GM12878 (cell line): ENCODE results near the gene ARID3A. TPM values are rescaled to one million over a fixed set of nuclear protein-coding genes. Genes with fewer than 3 reads are reported as not detected.
A peak's percentile ranks its signal among the peaks of the same experiment; 100 is the strongest.

ENCODE experiments used
- ATAC-seq: fragments of 200-7000 bp; cut with Tn5 transposase; 3 replicates; pipeline ENCODE4 v1.9.1; 2020; ENCODE audit warnings: mild to moderate bottlenecking, moderate library complexity
- BruUV-seq: library from RNA; stranded (reverse); fragments of 400-500 nt; replicated peaks from 2 replicates; lab custom pipeline; 2021; lab: Mats Ljungman, UMichigan
- CTCF ChIA-PET: fragments of 300-600 bp; sonication (Branson Sonifier 250); formaldehyde crosslinking; extraction: SDS; loops from one replicate; lab custom pipeline; 2021; ENCODE audit warnings: inconsistent platforms; lab: Yijun Ruan, JAX
- POLR2A ChIA-PET: fragments of 350-600 bp; formaldehyde crosslinking; extraction: SDS; loops from one replicate; lab custom pipeline; 2021; ENCODE audit warnings: inconsistent platforms; lab: Charles Lee
- RAD21 ChIA-PET: fragments of 300-600 bp; sonication (Branson Sonifier 250); formaldehyde crosslinking; loops from one replicate; lab custom pipeline; 2023; ENCODE audit warnings: antibody characterized with exemption; ENCODE audit not compliant: unreplicated experiment; lab: Charles Lee
- SMC1A ChIA-PET: fragments of 300-600 bp; sonication (Branson Sonifier 250); formaldehyde crosslinking; loops from one replicate; lab custom pipeline; 2023; ENCODE audit not compliant: unreplicated experiment, uncharacterized antibody; lab: Charles Lee
- DNase-seq: peaks from one replicate; pipeline ENCODE4 v3.0.0-alpha.2; 2011; ENCODE audit warnings: low read depth, low spot score
- FAIRE-seq: peaks from 3 replicates; lab custom pipeline; 2011; peaks lifted over from hg19 to GRCh38; lab: Jason Lieb, UNC
- H2AFZ ChIP-seq: 2 replicates; pipeline ENCODE4 v1.6.0; 2011; ENCODE audit warnings: low read depth, low read length, control low read depth; ENCODE audit not compliant: control insufficient read depth
- H3K27ac ChIP-seq: 2 replicates; pipeline ENCODE4 v1.5.1; 2011; ENCODE audit warnings: control low read depth; ENCODE audit not compliant: control insufficient read depth, insufficient read depth
- H3K27me3 ChIP-seq, 2 experiments: replicated peaks in 1 of 2; 2 replicates each; pipeline versions ENCODE4 v1.6.0 to v1.6.1; 2011; ENCODE audit warnings: low read length in 1 of 2; ENCODE audit not compliant: control insufficient read depth in 2 of 2, insufficient read depth in 2 of 2
- H3K36me3 ChIP-seq, 2 experiments: 2 replicates each; pipeline ENCODE4 v1.5.1; 2011; ENCODE audit warnings: low read length in 1 of 2; ENCODE audit not compliant: control insufficient read depth in 2 of 2, insufficient read depth in 2 of 2
- H3K4me1 ChIP-seq: 2 replicates; pipeline ENCODE4 v1.6.1; 2011; ENCODE audit warnings: mild to moderate bottlenecking, low read length, moderate library complexity, mixed read lengths; ENCODE audit not compliant: control insufficient read depth, insufficient read depth
- H3K4me2 ChIP-seq: 2 replicates; pipeline ENCODE4 v1.6.0; 2011; ENCODE audit warnings: control low read depth; ENCODE audit not compliant: control insufficient read depth, insufficient read depth
- H3K4me3 ChIP-seq: fragments of 200-600 bp; sonication (generic); 2 replicates; pipeline ENCODE4 v1.5.1; 2016
- H3K79me2 ChIP-seq: 2 replicates; pipeline ENCODE4 v1.6.0; 2011; ENCODE audit warnings: low read length; ENCODE audit not compliant: control insufficient read depth, insufficient read depth
- H3K9ac ChIP-seq: 2 replicates; pipeline ENCODE4 v1.8.0; 2011; ENCODE audit warnings: low read length, control low read depth, mixed read lengths; ENCODE audit not compliant: control insufficient read depth, insufficient read depth
- H3K9me3 ChIP-seq: replicated peaks from 3 replicates; pipeline ENCODE4 v1.5.1; 2011; ENCODE audit warnings: mild to moderate bottlenecking, low read length; ENCODE audit not compliant: control insufficient read depth, insufficient read depth
- H4K20me1 ChIP-seq: 2 replicates; pipeline ENCODE4 v1.6.0; 2011; ENCODE audit not compliant: control insufficient read depth, insufficient read depth
- ATF3 ChIP-seq: IDR thresholded peaks from 2 replicates; pipeline ENCODE4 v1.6.1; 2011; ENCODE audit warnings: low read depth, mild to moderate bottlenecking, low read length, moderate library complexity, borderline replicate concordance; ENCODE audit errors: extremely low read depth
- BACH1 ChIP-seq: fragments of 450-650 bp; IDR thresholded peaks from 2 replicates; pipeline ENCODE4 v1.6.1; 2017; ENCODE audit warnings: mild to moderate bottlenecking, borderline replicate concordance
- BCL3 ChIP-seq: IDR thresholded peaks from 2 replicates; pipeline ENCODE4 v1.6.1; 2011; ENCODE audit warnings: borderline replicate concordance, low read depth, mild to moderate bottlenecking, moderate library complexity, low read length; ENCODE audit not compliant: insufficient read depth, poor library complexity, severe bottlenecking
- CBX5 ChIP-seq: sonication (generic); IDR thresholded peaks from 2 replicates; pipeline ENCODE4 v1.6.1; 2016; ENCODE audit warnings: low read depth, moderate library complexity, mild to moderate bottlenecking, inconsistent platforms
- CEBPB ChIP-seq, 2 experiments: fragments of 150-350 bp in 1 of 2; IDR thresholded peaks; 2 replicates each; pipeline ENCODE4 v1.6.1; 2012 to 2014; ENCODE audit warnings: low read depth in 2 of 2, low read length in 2 of 2, borderline replicate concordance in 1 of 2, inconsistent platforms in 1 of 2
- ELK1 ChIP-seq: IDR thresholded peaks from 2 replicates; pipeline ENCODE4 v1.6.1; 2012; ENCODE audit warnings: low read depth, low read length, improper control_type of control experiment
- EP300 ChIP-seq, 2 experiments: fragments of 150-350 bp in 1 of 2; IDR thresholded peaks; 2 replicates each; pipeline ENCODE4 v1.6.1; 2011 to 2012; ENCODE audit warnings: low read depth in 2 of 2, low read length in 2 of 2, borderline replicate concordance in 1 of 2, improper control_type of control experiment in 1 of 2, inconsistent platforms in 1 of 2; ENCODE audit not compliant: control insufficient read depth in 1 of 2
- EZH2 ChIP-seq: IDR thresholded peaks from 2 replicates; pipeline ENCODE4 v1.6.1; 2012; ENCODE audit warnings: low read depth, mild to moderate bottlenecking, control low read depth, inconsistent platforms, low read length, borderline replicate concordance; ENCODE audit not compliant: control insufficient read depth
- GABPA ChIP-seq: IDR thresholded peaks from 2 replicates; pipeline ENCODE4 v1.6.1; 2014; ENCODE audit warnings: antibody characterized with exemption, low read depth, mild to moderate bottlenecking, inconsistent platforms
- MTA2 ChIP-seq: fragments of 450-650 bp; IDR thresholded peaks from 2 replicates; pipeline ENCODE4 v1.6.1; 2016; ENCODE audit warnings: low read depth, mild to moderate bottlenecking, moderate library complexity
- PRDM15 ChIP-seq: fragments of 450-650 bp; formaldehyde crosslinking; IDR thresholded peaks from 2 replicates; pipeline ENCODE4 v1.4.0; 2020; ENCODE audit warnings: mild to moderate bottlenecking, moderate library complexity
- RELA ChIP-seq: fragments of 450-650 bp; IDR thresholded peaks from 2 replicates; pipeline ENCODE4 v1.8.0; 2014; ENCODE audit warnings: borderline replicate concordance; ENCODE audit not compliant: partially characterized antibody
- YBX1 ChIP-seq: fragments of 450-650 bp; IDR thresholded peaks from 2 replicates; pipeline ENCODE4 v1.6.1; 2016; ENCODE audit warnings: antibody characterized with exemption
- ZNF217 ChIP-seq: fragments of 450-650 bp; IDR thresholded peaks from 2 replicates; pipeline ENCODE4 v1.6.1; 2017; ENCODE audit warnings: antibody characterized with exemption, mild to moderate bottlenecking
- WGBS: methylation state at CpG from one replicate; pipeline ENCODE4 v1.1.6; 2016; ENCODE audit warnings: low lambda C conversion rate; ENCODE audit not compliant: insufficient replicate concordance, insufficient coverage; ENCODE audit errors: missing lambda C conversion rate; 5-methylcytosine and 5-hydroxymethylcytosine counted together
- in situ Hi-C: fragments of 300-500 bp; cut with MboI; formaldehyde crosslinking; loops from 9 replicates; pipeline ENCODE4 v1.14.3; 2018; ENCODE audit warnings: mixed read lengths
- intact Hi-C: fragments of 100-400 bp; cut with micrococcal nuclease; formaldehyde crosslinking; loops from one replicate; pipeline ENCODE4 v1.14.2; 2022; ENCODE audit not compliant: unreplicated experiment
- polyA plus RNA-seq, 11 experiments: library from polyadenylated mRNA; depleted of rRNA in 4 of 11; unstranded in 6 of 11; stranded (reverse) in 5 of 11; fragments of >200 nt; fragmentation: Nextera tagmentation in 4 of 11; fragmentation: Illumina TruSeq in 1 of 11; extraction: Ambion mirVana in 4 of 11; extraction: Trizol in 1 of 11; gene quantifications; 1 replicate in 1 of 11; 2 replicates in 10 of 11; pipeline versions ENCODE4 v1.2.1 to v1.2.3, GENCODE V29; 2011 to 2016; ENCODE audit warnings: inconsistent platforms in 2 of 11, missing spikeins in 2 of 11, low read depth in 1 of 11
- total RNA-seq, 4 experiments: library from RNA; depleted of rRNA in 3 of 4; stranded (reverse); fragments of >200 nt in 3 of 4; fragmentation: Illumina TruSeq in 1 of 4; extraction: Trizol in 1 of 4; gene quantifications; 2 replicates each; pipeline versions ENCODE4 v1.2.1 to v1.2.3, GENCODE V29; 2013 to 2021

ARID3A gene
- total and polyA plus RNA-seq, 10 of the 15 experiments (the other 5 are each of a cell fraction or from before 2014, with no cell fraction given): 0.76 to 70.0 (median 16.7) TPM

GRCh38 chr19:942133-942645 lies 16.4 kb downstream of the ARID3A start (continued):
- TF ChIP-seq ELK1: no peak
- no peak for TF ChIP-seq GABPA
- TF ChIP-seq CBX5: no peak
- TF ChIP-seq ZNF217: no peak

DNA sequence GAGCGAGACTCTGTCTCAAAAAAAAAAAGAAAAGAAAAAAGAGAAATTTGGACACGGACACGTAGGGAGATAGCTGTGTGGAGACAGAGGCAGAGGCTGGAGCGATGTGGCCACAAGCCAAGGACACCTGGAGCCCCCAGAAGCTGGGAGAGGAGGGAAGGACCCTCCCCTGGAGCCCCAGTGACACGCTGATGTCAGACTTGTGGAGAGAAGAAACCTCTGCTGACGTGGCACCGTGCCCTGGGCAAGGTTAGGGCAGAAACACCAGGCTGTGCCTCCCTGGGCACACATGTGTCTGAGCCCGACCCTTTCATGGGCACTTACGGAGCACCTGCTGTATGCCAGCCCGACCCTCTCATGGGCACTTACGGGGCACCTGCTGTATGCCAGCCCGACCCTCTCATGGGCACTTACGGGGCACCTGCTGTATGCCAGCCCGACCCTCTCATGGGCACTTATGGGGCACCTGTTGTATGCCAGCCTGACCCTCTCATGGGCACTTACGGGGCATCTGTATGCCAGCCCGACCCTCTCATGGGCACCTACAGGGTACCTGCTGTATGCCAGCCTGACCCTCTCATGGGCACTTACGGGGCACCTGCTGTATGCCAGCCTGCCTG lies 17.8 kb downstream of the ARID3A start:
- Histone ChIP-seq H3K4me3 (no peak overlapping the region), H2AFZ (no peak overlapping the region), H3K9ac (no peak overlapping the region), H3K27ac (no peak overlapping the region), H3K4me2 (no peak overlapping the region), H3K27me3 (no peaks in the 10 kb centered on the region), H3K9me3 (no peaks in the 10 kb centered on the region), H4K20me1 (no peaks in the 10 kb centered on the region; the same call in 1 of the 2 replicates), H3K4me1 (peaks cover 16% of the 10 kb centered on the region), H3K79me2 (peaks cover 61% of the 10 kb centered on the region), H3K36me3 (peaks cover 18 to 31% of the 10 kb centered on the region in 2 experiments)
- 95% methylated on average over 17 of the region's 17 CpGs for WGBS
- intact Hi-C loops (no loop called here), in situ Hi-C loops (no loop called here)
- ChIA-PET SMC1A (interaction anchor here (1.1 kb wide), 1 partner anchor 210 kb away, joined by 4 read pairs; no protein-coding TSS in a partner anchor), POLR2A (no interaction called here), CTCF (no interaction called here), RAD21 (no interaction called here)
- BruUV-seq: TSS peak; percentile 29
- DNase-seq (no peak), ATAC-seq (no peak), FAIRE-seq (no peak)
- TF ChIP-seq EZH2 (no peak), PRDM15 (CRISPR knock-in tag) (no peak), MTA2 (no peak), BACH1 (no peak), GABPA (no peak), BCL3 (no peak), YBX1 (no peak), ATF3 (no peak), CBX5 (no peak), ZNF217 (no peak), EP300 (IDR thresholded peaks at IDR 0.05; ENCODE audit: borderline replicate concordance in 1 of 2, control insufficient read depth in 1 of 2, low read depth in 2 of 2, low read length in 2 of 2) (no peak), RELA (no peak), CEBPB (IDR thresholded peaks at IDR 0.05; ENCODE audit: borderline replicate concordance in 1 of 2, low read depth in 2 of 2, low read length in 2 of 2) (no peak)
